HUES48 (cell line): ENCODE results near the gene SLC22A2.

Source experiments
- H3K27ac ChIP-seq: one replicate; pipeline ENCODE4 v1.7.0; 2013; ENCODE audit warnings: low read depth, low read length, inconsistent platforms
- H3K27me3 ChIP-seq: 2 replicates; pipeline ENCODE4 v1.6.1; 2013; ENCODE audit warnings: mild to moderate bottlenecking, low read length; ENCODE audit not compliant: control insufficient read depth, insufficient read depth
- H3K36me3 ChIP-seq: 2 replicates; pipeline ENCODE4 v1.6.1; 2013; ENCODE audit warnings: low read length; ENCODE audit not compliant: control insufficient read depth, insufficient read depth
- H3K4me1 ChIP-seq: 2 replicates; pipeline ENCODE4 v1.6.1; 2013; ENCODE audit warnings: mild to moderate bottlenecking, low read length; ENCODE audit not compliant: control insufficient read depth, insufficient read depth
- H3K4me3 ChIP-seq: 2 replicates; pipeline ENCODE4 v1.5.1; 2013; ENCODE audit warnings: mild to moderate bottlenecking, low read depth, low read length
- H3K9ac ChIP-seq: 2 replicates; pipeline ENCODE4 v1.6.1; 2013; ENCODE audit warnings: mild to moderate bottlenecking, low read depth, low read length, moderate library complexity
- H3K9me3 ChIP-seq: 2 replicates; pipeline ENCODE4 v1.6.1; 2013; ENCODE audit warnings: low read length; ENCODE audit not compliant: control insufficient read depth, insufficient read depth

The SLC22A2 gene

GRCh38 chr6:160285541-160286105 lies 27.0 kb upstream of the SLC22A2 start:
- Histone ChIP-seq H3K9me3 (no peaks in the 10 kb centered on the region; the same call in 1 of the 2 replicates), H3K9ac (no peak overlapping the region), H3K4me1 (no peaks in the 10 kb centered on the region), H3K4me3 (no peak overlapping the region), H3K27ac (no peak overlapping the region), H3K36me3 (no peaks in the 10 kb centered on the region), H3K27me3 (no peaks in the 10 kb centered on the region)

GRCh38 chr6:160284575-160284974 lies 26.0 kb upstream of the SLC22A2 start:
- H3K36me3 ChIP-seq = no peaks in the 10 kb centered on the region
- H3K9ac ChIP-seq = no peak overlapping the region
- H3K4me3 ChIP-seq = no peak overlapping the region
- no peaks in the 10 kb centered on the region; the same call in 1 of the 2 replicates for H3K9me3 ChIP-seq
- H3K27me3 ChIP-seq = no peaks in the 10 kb centered on the region
- no peak overlapping the region for H3K27ac ChIP-seq
- H3K4me1 ChIP-seq = no peaks in the 10 kb centered on the region

- Histone ChIP-seq H3K4me1 (0 out of 2 replicates have a peak, but pooled peaks cover 2% of the 10 kb centered on the region), H3K27ac (no peak overlapping the region), H3K9ac (no peak overlapping the region), H3K4me3 (no peak overlapping the region), H3K36me3 (no peaks in the 10 kb centered on the region), H3K27me3 (no peaks in the 10 kb centered on the region), H3K9me3 (no peaks in the 10 kb centered on the region; the same call in 1 of the 2 replicates)
Observed at GRCh38 chr6:160282444-160282843, 23.8 kb upstream of the SLC22A2 start.

GRCh38 chr6:160279850-160280249 lies 21.2 kb upstream of the SLC22A2 start:
- no peak overlapping the region for H3K9ac ChIP-seq
- no peaks in the 10 kb centered on the region for H3K36me3 ChIP-seq
- no peaks in the 10 kb centered on the region for H3K27me3 ChIP-seq
- no peaks in the 10 kb centered on the region; the same call in 1 of the 2 replicates for H3K9me3 ChIP-seq
- no peak overlapping the region for H3K27ac ChIP-seq
- 0 out of 2 replicates have a peak, but pooled peaks cover 2% of the 10 kb centered on the region for H3K4me1 ChIP-seq
- H3K4me3 ChIP-seq = no peak overlapping the region

- H3K36me3 ChIP-seq = no peaks in the 10 kb centered on the region
- no peaks in the 10 kb centered on the region for H3K27me3 ChIP-seq
- no peak overlapping the region for H3K27ac ChIP-seq
- H3K4me1 ChIP-seq = 0 out of 2 replicates have a peak, but pooled peaks cover 2% of the 10 kb centered on the region
- no peaks in the 10 kb centered on the region for H3K9me3 ChIP-seq
- no peak overlapping the region for H3K4me3 ChIP-seq
- no peak overlapping the region for H3K9ac ChIP-seq
Observed at GRCh38 chr6:160278786-160279310, 20.2 kb upstream of the SLC22A2 start.

- Histone ChIP-seq H3K36me3 (no peaks in the 10 kb centered on the region), H3K4me1 (0 out of 2 replicates have a peak, but pooled peaks cover 2% of the 10 kb centered on the region), H3K27me3 (no peaks in the 10 kb centered on the region), H3K4me3 (no peak overlapping the region), H3K9ac (no peak overlapping the region), H3K9me3 (no peaks in the 10 kb centered on the region), H3K27ac (no peak overlapping the region)
Observed at GRCh38 chr6:160278311-160278710, 19.7 kb upstream of the SLC22A2 start.

GRCh38 chr6:160277546-160277945 lies 18.9 kb upstream of the SLC22A2 start:
- Histone ChIP-seq H3K36me3 (no peaks in the 10 kb centered on the region), H3K27ac (no peak overlapping the region), H3K9me3 (no peaks in the 10 kb centered on the region), H3K27me3 (no peaks in the 10 kb centered on the region), H3K4me1 (0 out of 2 replicates have a peak, but pooled peaks cover 2% of the 10 kb centered on the region), H3K9ac (no peak overlapping the region), H3K4me3 (no peak overlapping the region)

GRCh38 chr6:160277144-160277543 lies 18.5 kb upstream of the SLC22A2 start:
- no peak overlapping the region for H3K27ac ChIP-seq
- no peaks in the 10 kb centered on the region for H3K9me3 ChIP-seq
- H3K4me3 ChIP-seq = no peak overlapping the region
- H3K4me1 ChIP-seq = 0 out of 2 replicates have a peak, but pooled peaks cover 2% of the 10 kb centered on the region
- H3K36me3 ChIP-seq = no peaks in the 10 kb centered on the region
- H3K27me3 ChIP-seq = no peaks in the 10 kb centered on the region
- no peak overlapping the region for H3K9ac ChIP-seq

GRCh38 chr6:160276126-160276525 lies 17.5 kb upstream of the SLC22A2 start:
- H3K9me3 ChIP-seq = no peaks in the 10 kb centered on the region
- H3K27ac ChIP-seq = no peak overlapping the region
- H3K4me3 ChIP-seq = no peak overlapping the region
- no peaks in the 10 kb centered on the region for H3K27me3 ChIP-seq
- no peaks in the 10 kb centered on the region for H3K36me3 ChIP-seq
- no peak overlapping the region for H3K9ac ChIP-seq
- H3K4me1 ChIP-seq = 0 out of 2 replicates have a peak, but pooled peaks cover 2% of the 10 kb centered on the region

GRCh38 chr6:160275511-160276003 lies 16.9 kb upstream of the SLC22A2 start:
- H3K27ac ChIP-seq = no peak overlapping the region
- no peaks in the 10 kb centered on the region for H3K36me3 ChIP-seq
- no peaks in the 10 kb centered on the region for H3K27me3 ChIP-seq
- H3K9me3 ChIP-seq = no peaks in the 10 kb centered on the region
- no peak overlapping the region for H3K4me3 ChIP-seq
- no peak overlapping the region for H3K9ac ChIP-seq
- H3K4me1 ChIP-seq = 0 out of 2 replicates have a peak, but pooled peaks cover 2% of the 10 kb centered on the region

- Histone ChIP-seq H3K36me3 (no peaks in the 10 kb centered on the region), H3K27me3 (no peaks in the 10 kb centered on the region), H3K27ac (no peak overlapping the region), H3K9ac (no peak overlapping the region), H3K4me1 (0 out of 2 replicates have a peak, but pooled peaks cover 2% of the 10 kb centered on the region), H3K9me3 (no peaks in the 10 kb centered on the region), H3K4me3 (no peak overlapping the region)
Observed at GRCh38 chr6:160274871-160275510, 16.4 kb upstream of the SLC22A2 start.
